ENCODE results near the gene DOK4.
A peak's percentile ranks its signal among the peaks of the same experiment; 100 is the strongest.

Gene DOK4

DNA sequence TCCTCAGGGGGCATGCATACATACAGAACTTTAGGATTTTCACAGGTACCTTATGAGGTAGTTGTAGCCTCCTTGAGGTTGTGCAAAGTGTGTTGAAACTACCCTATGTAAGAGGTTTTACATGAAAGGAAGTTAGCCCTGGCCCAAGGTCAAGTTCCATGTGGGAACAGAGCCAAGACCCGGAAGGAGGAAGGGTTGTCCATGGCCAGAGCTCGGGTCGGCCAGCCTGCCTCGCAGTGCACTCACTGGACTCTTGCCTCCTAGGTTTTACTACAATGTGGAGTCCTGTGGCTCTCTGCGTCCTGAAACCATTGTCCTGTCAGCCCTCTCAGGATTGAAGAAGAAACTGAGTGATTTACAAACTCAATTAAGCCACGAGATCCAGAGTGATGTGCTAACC, 15.6 kb downstream of the DOK4 start:
- H3K27ac ChIP-seq (replicated peaks) = no peak overlapping the region
- H3K4me3 ChIP-seq (replicated peaks; ENCODE audit: insufficient read depth, low read length) = no peak overlapping the region
- peak in 1 of 2 experiments; percentile 50 for DNase-seq (ENCODE audit: low read depth in 1 of 2, low spot score in 1 of 2)
- no peak for TF ChIP-seq GABPA (IDR thresholded peaks at IDR 0.05; ENCODE audit: low read depth)
- TF ChIP-seq, protein P1, sequence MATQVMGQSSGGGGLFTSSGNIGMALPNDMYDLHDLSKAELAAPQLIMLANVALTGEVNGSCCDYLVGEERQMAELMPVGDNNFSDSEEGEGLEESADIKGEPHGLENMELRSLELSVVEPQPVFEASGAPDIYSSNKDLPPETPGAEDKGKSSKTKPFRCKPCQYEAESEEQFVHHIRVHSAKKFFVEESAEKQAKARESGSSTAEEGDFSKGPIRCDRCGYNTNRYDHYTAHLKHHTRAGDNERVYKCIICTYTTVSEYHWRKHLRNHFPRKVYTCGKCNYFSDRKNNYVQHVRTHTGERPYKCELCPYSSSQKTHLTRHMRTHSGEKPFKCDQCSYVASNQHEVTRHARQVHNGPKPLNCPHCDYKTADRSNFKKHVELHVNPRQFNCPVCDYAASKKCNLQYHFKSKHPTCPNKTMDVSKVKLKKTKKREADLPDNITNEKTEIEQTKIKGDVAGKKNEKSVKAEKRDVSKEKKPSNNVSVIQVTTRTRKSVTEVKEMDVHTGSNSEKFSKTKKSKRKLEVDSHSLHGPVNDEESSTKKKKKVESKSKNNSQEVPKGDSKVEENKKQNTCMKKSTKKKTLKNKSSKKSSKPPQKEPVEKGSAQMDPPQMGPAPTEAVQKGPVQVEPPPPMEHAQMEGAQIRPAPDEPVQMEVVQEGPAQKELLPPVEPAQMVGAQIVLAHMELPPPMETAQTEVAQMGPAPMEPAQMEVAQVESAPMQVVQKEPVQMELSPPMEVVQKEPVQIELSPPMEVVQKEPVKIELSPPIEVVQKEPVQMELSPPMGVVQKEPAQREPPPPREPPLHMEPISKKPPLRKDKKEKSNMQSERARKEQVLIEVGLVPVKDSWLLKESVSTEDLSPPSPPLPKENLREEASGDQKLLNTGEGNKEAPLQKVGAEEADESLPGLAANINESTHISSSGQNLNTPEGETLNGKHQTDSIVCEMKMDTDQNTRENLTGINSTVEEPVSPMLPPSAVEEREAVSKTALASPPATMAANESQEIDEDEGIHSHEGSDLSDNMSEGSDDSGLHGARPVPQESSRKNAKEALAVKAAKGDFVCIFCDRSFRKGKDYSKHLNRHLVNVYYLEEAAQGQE (IDR thresholded peaks at IDR 0.05; ENCODE audit: insufficient replicate concordance, low read depth) = no peak
- TF ChIP-seq, protein P2, sequence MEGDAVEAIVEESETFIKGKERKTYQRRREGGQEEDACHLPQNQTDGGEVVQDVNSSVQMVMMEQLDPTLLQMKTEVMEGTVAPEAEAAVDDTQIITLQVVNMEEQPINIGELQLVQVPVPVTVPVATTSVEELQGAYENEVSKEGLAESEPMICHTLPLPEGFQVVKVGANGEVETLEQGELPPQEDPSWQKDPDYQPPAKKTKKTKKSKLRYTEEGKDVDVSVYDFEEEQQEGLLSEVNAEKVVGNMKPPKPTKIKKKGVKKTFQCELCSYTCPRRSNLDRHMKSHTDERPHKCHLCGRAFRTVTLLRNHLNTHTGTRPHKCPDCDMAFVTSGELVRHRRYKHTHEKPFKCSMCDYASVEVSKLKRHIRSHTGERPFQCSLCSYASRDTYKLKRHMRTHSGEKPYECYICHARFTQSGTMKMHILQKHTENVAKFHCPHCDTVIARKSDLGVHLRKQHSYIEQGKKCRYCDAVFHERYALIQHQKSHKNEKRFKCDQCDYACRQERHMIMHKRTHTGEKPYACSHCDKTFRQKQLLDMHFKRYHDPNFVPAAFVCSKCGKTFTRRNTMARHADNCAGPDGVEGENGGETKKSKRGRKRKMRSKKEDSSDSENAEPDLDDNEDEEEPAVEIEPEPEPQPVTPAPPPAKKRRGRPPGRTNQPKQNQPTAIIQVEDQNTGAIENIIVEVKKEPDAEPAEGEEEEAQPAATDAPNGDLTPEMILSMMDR (IDR thresholded peaks at IDR 0.05; ENCODE audit: insufficient read depth, low read length) = no peak
- no peak for TF ChIP-seq POLR2AphosphoS5 (IDR thresholded peaks at IDR 0.05; ENCODE audit: low read depth)
- no peak for TF ChIP-seq SPI1 (IDR thresholded peaks at IDR 0.05; ENCODE audit: borderline replicate concordance, low read depth)
- H3K27me3 ChIP-seq (ENCODE audit: insufficient read depth, poor library complexity, severe bottlenecking) = no peaks in the 10 kb centered on the region

DNA sequence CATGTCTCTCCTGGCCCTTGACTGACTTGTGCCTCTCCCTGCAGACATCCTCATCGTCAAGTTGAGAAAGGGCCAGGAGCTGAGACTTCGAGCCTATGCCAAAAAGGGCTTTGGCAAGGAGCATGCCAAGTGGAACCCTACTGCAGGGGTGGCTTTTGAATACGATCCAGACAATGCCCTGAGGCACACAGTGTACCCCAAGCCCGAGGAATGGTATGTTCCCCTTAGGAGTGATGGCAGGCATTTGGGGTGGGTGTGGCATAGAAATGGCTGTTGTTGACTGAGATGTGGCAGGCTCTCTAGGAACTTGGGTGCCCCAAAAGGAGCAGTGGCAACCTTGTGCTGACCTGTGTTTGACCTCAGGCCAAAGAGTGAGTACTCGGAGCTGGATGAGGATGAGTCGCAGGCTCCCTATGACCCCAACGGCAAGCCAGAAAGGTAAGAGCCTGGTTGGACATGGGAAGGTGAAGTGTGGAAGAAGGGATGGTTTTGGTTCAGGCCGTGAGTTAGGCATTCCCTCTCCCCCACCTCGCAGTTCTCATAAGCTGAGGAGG, 16.3 kb downstream of the DOK4 start:
- no peaks in the 10 kb centered on the region for H3K27me3 ChIP-seq (ENCODE audit: insufficient read depth, poor library complexity, severe bottlenecking)
- DNase-seq (ENCODE audit: low read depth in 1 of 2, low spot score in 1 of 2) = no peak
- no peak overlapping the region for H3K4me3 ChIP-seq (replicated peaks; ENCODE audit: insufficient read depth, low read length)
- TF ChIP-seq, protein P1 (IDR thresholded peaks at IDR 0.05; ENCODE audit: insufficient replicate concordance, low read depth) = no peak
- no peak for TF ChIP-seq SPI1 (IDR thresholded peaks at IDR 0.05; ENCODE audit: borderline replicate concordance, low read depth)
- no peak for TF ChIP-seq GABPA (IDR thresholded peaks at IDR 0.05; ENCODE audit: low read depth)
- TF ChIP-seq, protein P2 (IDR thresholded peaks at IDR 0.05; ENCODE audit: insufficient read depth, low read length) = no peak
- TF ChIP-seq POLR2AphosphoS5 (IDR thresholded peaks at IDR 0.05; ENCODE audit: low read depth) = no peak
- H3K27ac ChIP-seq (replicated peaks) = no peak overlapping the region

DNA sequence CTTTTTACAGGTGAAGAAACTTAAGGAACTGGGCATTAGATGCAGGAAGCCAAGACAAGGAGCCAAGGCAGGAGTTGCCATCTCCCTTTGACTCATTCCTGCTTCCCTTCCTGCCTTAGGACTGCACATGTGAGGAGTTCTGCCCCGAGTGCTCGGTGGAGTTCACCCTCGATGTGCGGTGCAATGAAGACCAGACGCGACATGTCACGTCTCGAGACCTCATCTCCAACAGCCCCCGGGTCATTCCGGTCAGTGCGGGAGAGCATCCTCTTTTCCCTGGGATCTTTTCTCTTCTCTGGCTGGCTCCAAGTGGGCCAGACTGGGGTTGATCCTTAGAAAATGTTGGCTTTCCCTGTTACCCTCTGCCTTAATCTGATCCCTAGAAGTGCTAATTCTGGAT, 17.2 kb downstream of the DOK4 start:
- no peak overlapping the region for H3K4me3 ChIP-seq (replicated peaks; ENCODE audit: insufficient read depth, low read length)
- H3K27me3 ChIP-seq (ENCODE audit: insufficient read depth, poor library complexity, severe bottlenecking) = no peaks in the 10 kb centered on the region
- no peak overlapping the region for H3K27ac ChIP-seq (replicated peaks)
- TF ChIP-seq, protein P1 (IDR thresholded peaks at IDR 0.05; ENCODE audit: insufficient replicate concordance, low read depth) = no peak
- TF ChIP-seq POLR2AphosphoS5 (IDR thresholded peaks at IDR 0.05; ENCODE audit: low read depth) (no peak), GABPA (IDR thresholded peaks at IDR 0.05; ENCODE audit: low read depth) (no peak), SPI1 (IDR thresholded peaks at IDR 0.05; ENCODE audit: borderline replicate concordance, low read depth) (no peak)
- TF ChIP-seq, protein P2 (IDR thresholded peaks at IDR 0.05; ENCODE audit: insufficient read depth, low read length) = no peak
- no peak for DNase-seq (ENCODE audit: low read depth in 1 of 2, low spot score in 1 of 2)
